Measurements from ENCODE around the gene SLC12A9.

SLC12A9 gene

GRCh38 chr7:100882201-100882600 is 29.7 kb downstream of the SLC12A9 start:
- in situ Hi-C loops (cut with MboI; ENCODE audit: low sequenced_read_pairs): loop anchor here (25.0 kb wide), 1 partner anchor 405 kb away; no protein-coding TSS in a partner anchor

- in situ Hi-C loops (cut with MboI; ENCODE audit: low sequenced_read_pairs): loop anchor here (25.0 kb wide), 1 partner anchor 404 kb away; no protein-coding TSS in a partner anchor
Measured at GRCh38 chr7:100882785-100883526, 30.4 kb downstream of the SLC12A9 start.

- in situ Hi-C loops (cut with MboI; ENCODE audit: low sequenced_read_pairs): loop anchor here (25.0 kb wide), 1 partner anchor 402 kb away; no protein-coding TSS in a partner anchor
Measured at GRCh38 chr7:100884736-100885439, 32.4 kb downstream of the SLC12A9 start.

- in situ Hi-C loops (cut with MboI; ENCODE audit: low sequenced_read_pairs): loop anchor here (25.0 kb wide), 1 partner anchor 402 kb away; no protein-coding TSS in a partner anchor
Measured at GRCh38 chr7:100885440-100886141, 33.1 kb downstream of the SLC12A9 start.

- in situ Hi-C loops (cut with MboI; ENCODE audit: low sequenced_read_pairs): loop anchor here (25.0 kb wide), 1 partner anchor 401 kb away; no protein-coding TSS in a partner anchor
Measured at GRCh38 chr7:100886142-100886935, 33.8 kb downstream of the SLC12A9 start.

- in situ Hi-C loops (cut with MboI; ENCODE audit: low sequenced_read_pairs): loop anchor here (25.0 kb wide), 1 partner anchor 400 kb away; no protein-coding TSS in a partner anchor
Measured at GRCh38 chr7:100886936-100887515, 34.5 kb downstream of the SLC12A9 start.

GRCh38 chr7:100887516-100888290 is 35.2 kb downstream of the SLC12A9 start:
- in situ Hi-C loops (cut with MboI; ENCODE audit: low sequenced_read_pairs): loop anchor here (25.0 kb wide), 1 partner anchor 400 kb away; no protein-coding TSS in a partner anchor

- in situ Hi-C loops (cut with MboI; ENCODE audit: low sequenced_read_pairs): loop anchor here (25.0 kb wide), 1 partner anchor 399 kb away; no protein-coding TSS in a partner anchor
Measured at GRCh38 chr7:100888291-100888987, 35.9 kb downstream of the SLC12A9 start.

- in situ Hi-C loops (cut with MboI; ENCODE audit: low sequenced_read_pairs): loop anchor here (25.0 kb wide), 1 partner anchor 398 kb away; no protein-coding TSS in a partner anchor
Measured at GRCh38 chr7:100888988-100889750, 36.7 kb downstream of the SLC12A9 start, which contains the start of gene UFSP1. Gene UFSP1 (minus strand): TSS chr7:100889715. CDS start chr7:100889271, 444 bp downstream.

GRCh38 chr7:100890653-100891567 is 38.4 kb downstream of the SLC12A9 start:
- in situ Hi-C loops (cut with MboI; ENCODE audit: low sequenced_read_pairs): loop anchor here (5.0 to 25.0 kb wide), 2 partner anchors 166 to 396 kb away; no protein-coding TSS in a partner anchor

GRCh38 chr7:100891568-100892247 is 39.2 kb downstream of the SLC12A9 start:
- in situ Hi-C loops (cut with MboI; ENCODE audit: low sequenced_read_pairs): loop anchor here (5.0 to 25.0 kb wide), 2 partner anchors 166 to 396 kb away; no protein-coding TSS in a partner anchor

- in situ Hi-C loops (cut with MboI; ENCODE audit: low sequenced_read_pairs): loop anchor here (5.0 to 25.0 kb wide), 2 partner anchors 165 to 395 kb away; no protein-coding TSS in a partner anchor
Measured at GRCh38 chr7:100892364-100893317, 40.1 kb downstream of the SLC12A9 start.

GRCh38 chr7:100893318-100893895 is 40.9 kb downstream of the SLC12A9 start:
- in situ Hi-C loops (cut with MboI; ENCODE audit: low sequenced_read_pairs): loop anchor here (5.0 to 25.0 kb wide), 2 partner anchors 164 to 394 kb away; no protein-coding TSS in a partner anchor
